WTC11 (cell line): ENCODE measurements around the gene SORCS2. TPM values are rescaled to one million over a fixed set of nuclear protein-coding genes. Genes with fewer than 3 reads are reported as not detected.

Experiments
- ATAC-seq: fragments of 200-7000 bp; cut with Tn5 transposase; 2 replicates; pipeline ENCODE4 v1.10.0; 2021; ENCODE audit warnings: mild to moderate bottlenecking, moderate library complexity
- CTCF ChIA-PET: fragments of 300-600 bp; sonication (Branson Sonifier 250); formaldehyde crosslinking; loops from one replicate; lab custom pipeline; 2021; ENCODE audit warnings: antibody characterized with exemption; lab: Charles Lee
- POLR2A ChIA-PET: fragments of 350-600 bp; sonication (Branson Sonifier 250); formaldehyde crosslinking; loops from one replicate; lab custom pipeline; 2021; ENCODE audit warnings: antibody characterized with exemption; lab: Charles Lee
- DNase-seq: peaks from one replicate; pipeline ENCODE4 v3.0.0; 2021; ENCODE audit warnings: low spot score
- H3K27ac Mint-ChIP-seq: 2 replicates; pipeline ENCODE4 v1.8.0; 2021; ENCODE audit warnings: mixed read lengths
- H3K27me3 Mint-ChIP-seq: 2 replicates; pipeline ENCODE4 v1.8.0; 2021; ENCODE audit warnings: low read depth, mild to moderate bottlenecking, moderate library complexity, mixed read lengths
- H3K36me3 Mint-ChIP-seq: 2 replicates; pipeline ENCODE4 v1.8.0; 2021; ENCODE audit warnings: mixed read lengths
- H3K4me1 Mint-ChIP-seq: 2 replicates; pipeline ENCODE4 v1.8.0; 2022; ENCODE audit warnings: mixed read lengths
- H3K4me3 Mint-ChIP-seq: 2 replicates; pipeline ENCODE4 v1.8.0; 2021; ENCODE audit warnings: mild to moderate bottlenecking, moderate library complexity, mixed read lengths
- H3K9me3 Mint-ChIP-seq: 2 replicates; pipeline ENCODE4 v1.8.0; 2021; ENCODE audit warnings: mixed read lengths
- ESRRA ChIP-seq: sonication (generic); formaldehyde crosslinking; IDR thresholded peaks from 2 replicates; pipeline ENCODE4 v1.8.1; 2022; ENCODE audit warnings: mild to moderate bottlenecking, missing genetic modification reagents, borderline replicate concordance
- OVOL2 ChIP-seq: fragments of 250-450 bp; sonication (Bioruptor Pico); IDR thresholded peaks from 2 replicates; pipeline ENCODE4 v1.9.0; 2021; ENCODE audit warnings: mild to moderate bottlenecking, borderline replicate concordance
- ZBTB21 ChIP-seq: sonication (generic); formaldehyde crosslinking; IDR thresholded peaks from 2 replicates; pipeline ENCODE4 v1.8.1; 2023; ENCODE audit warnings: mild to moderate bottlenecking, missing genetic modification reagents, borderline replicate concordance
- total RNA-seq: library from RNA; stranded (reverse); gene quantifications from 3 replicates; pipeline ENCODE4 v1.2.3, GENCODE V29; 2021
- TF ChIP-seq, protein P1 (sequence below): sonication (generic); formaldehyde crosslinking; IDR thresholded peaks from 2 replicates; pipeline ENCODE4 v1.8.0; 2023; ENCODE audit warnings: mild to moderate bottlenecking, missing genetic modification reagents
- TF ChIP-seq, protein P2 (sequence below): sonication (generic); formaldehyde crosslinking; conservative IDR thresholded peaks from 2 replicates; pipeline ENCODE4 v1.8.1; 2022; ENCODE audit warnings: mild to moderate bottlenecking, missing genetic modification reagents
- TF ChIP-seq, protein P3 (sequence below): sonication (generic); formaldehyde crosslinking; IDR thresholded peaks from 2 replicates; pipeline ENCODE4 v1.8.1; 2022; ENCODE audit warnings: low read depth, missing genetic modification reagents, borderline replicate concordance
- TF ChIP-seq, protein P4 (sequence below): fragments of 250-450 bp; sonication (Bioruptor Pico); IDR thresholded peaks from 2 replicates; pipeline ENCODE4 v1.9.0; 2021; ENCODE audit warnings: mild to moderate bottlenecking, borderline replicate concordance

SORCS2 gene
- total RNA-seq, 1 experiment from 2014 or later = 6.6 TPM

DNA sequence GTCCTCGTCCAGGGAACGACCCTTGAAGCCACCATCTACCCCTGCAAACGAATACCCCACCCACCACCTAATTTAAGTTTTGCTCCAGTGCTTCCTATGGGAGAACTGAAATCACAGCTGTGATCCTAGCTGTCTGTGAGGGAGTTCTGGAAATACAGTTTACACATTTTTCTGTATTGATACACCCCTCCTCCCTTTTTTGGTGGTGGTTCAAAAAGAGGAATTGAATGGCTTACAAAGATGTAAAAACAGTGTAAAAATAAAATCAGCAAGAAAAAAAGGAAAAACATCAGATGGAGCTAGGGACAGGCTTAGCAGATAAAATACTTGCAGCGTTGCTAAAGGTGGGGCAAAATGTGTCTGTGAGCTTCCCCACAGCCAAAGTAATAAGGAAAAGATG, 86.6 kb downstream of the SORCS2 start:
- CTCF ChIA-PET = no interaction called here
- POLR2A ChIA-PET = no interaction called here
- H3K9me3 Mint-ChIP-seq = no peaks in the 10 kb centered on the region
- no peak for ATAC-seq
- H3K4me3 Mint-ChIP-seq = no peak overlapping the region
- TF ChIP-seq OVOL2 (CRISPR knock-in tag) (no peak), ESRRA (CRISPR knock-in tag) (no peak)
- TF ChIP-seq, protein P1, sequence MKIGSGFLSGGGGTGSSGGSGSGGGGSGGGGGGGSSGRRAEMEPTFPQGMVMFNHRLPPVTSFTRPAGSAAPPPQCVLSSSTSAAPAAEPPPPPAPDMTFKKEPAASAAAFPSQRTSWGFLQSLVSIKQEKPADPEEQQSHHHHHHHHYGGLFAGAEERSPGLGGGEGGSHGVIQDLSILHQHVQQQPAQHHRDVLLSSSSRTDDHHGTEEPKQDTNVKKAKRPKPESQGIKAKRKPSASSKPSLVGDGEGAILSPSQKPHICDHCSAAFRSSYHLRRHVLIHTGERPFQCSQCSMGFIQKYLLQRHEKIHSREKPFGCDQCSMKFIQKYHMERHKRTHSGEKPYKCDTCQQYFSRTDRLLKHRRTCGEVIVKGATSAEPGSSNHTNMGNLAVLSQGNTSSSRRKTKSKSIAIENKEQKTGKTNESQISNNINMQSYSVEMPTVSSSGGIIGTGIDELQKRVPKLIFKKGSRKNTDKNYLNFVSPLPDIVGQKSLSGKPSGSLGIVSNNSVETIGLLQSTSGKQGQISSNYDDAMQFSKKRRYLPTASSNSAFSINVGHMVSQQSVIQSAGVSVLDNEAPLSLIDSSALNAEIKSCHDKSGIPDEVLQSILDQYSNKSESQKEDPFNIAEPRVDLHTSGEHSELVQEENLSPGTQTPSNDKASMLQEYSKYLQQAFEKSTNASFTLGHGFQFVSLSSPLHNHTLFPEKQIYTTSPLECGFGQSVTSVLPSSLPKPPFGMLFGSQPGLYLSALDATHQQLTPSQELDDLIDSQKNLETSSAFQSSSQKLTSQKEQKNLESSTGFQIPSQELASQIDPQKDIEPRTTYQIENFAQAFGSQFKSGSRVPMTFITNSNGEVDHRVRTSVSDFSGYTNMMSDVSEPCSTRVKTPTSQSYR (CRISPR knock-in tag) = no peak
- TF ChIP-seq, protein P2, sequence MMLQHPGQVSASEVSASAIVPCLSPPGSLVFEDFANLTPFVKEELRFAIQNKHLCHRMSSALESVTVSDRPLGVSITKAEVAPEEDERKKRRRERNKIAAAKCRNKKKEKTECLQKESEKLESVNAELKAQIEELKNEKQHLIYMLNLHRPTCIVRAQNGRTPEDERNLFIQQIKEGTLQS (CRISPR knock-in tag) = no peak
- TF ChIP-seq, protein P3, sequence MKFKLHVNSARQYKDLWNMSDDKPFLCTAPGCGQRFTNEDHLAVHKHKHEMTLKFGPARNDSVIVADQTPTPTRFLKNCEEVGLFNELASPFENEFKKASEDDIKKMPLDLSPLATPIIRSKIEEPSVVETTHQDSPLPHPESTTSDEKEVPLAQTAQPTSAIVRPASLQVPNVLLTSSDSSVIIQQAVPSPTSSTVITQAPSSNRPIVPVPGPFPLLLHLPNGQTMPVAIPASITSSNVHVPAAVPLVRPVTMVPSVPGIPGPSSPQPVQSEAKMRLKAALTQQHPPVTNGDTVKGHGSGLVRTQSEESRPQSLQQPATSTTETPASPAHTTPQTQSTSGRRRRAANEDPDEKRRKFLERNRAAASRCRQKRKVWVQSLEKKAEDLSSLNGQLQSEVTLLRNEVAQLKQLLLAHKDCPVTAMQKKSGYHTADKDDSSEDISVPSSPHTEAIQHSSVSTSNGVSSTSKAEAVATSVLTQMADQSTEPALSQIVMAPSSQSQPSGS (CRISPR knock-in tag) = no peak
- no peaks in the 10 kb centered on the region for H3K4me1 Mint-ChIP-seq
- H3K27ac Mint-ChIP-seq = no peak overlapping the region
- no peak for DNase-seq
- H3K36me3 Mint-ChIP-seq = no peaks in the 10 kb centered on the region
- H3K27me3 Mint-ChIP-seq = no peaks in the 10 kb centered on the region

DNA sequence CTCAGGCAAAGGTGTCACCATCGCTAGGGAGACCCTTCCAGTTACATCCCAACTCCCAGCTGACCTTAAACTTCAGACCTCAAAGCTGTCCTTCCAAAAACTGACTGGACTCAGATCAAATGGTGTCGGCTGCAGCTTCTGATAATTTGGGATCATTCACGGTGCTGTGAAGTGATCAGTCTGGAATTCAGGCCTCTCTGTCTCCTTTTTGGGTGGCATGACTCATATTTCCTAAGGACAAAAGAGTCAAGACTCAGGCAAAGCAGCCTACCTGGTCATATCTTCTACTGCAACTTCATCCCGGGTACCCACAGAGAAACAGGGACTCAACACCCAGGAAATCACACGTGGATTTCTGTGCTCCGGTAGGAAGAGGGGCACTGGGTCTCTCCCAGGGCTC, 87.6 kb downstream of the SORCS2 start:
- DNase-seq (no peak), ATAC-seq (no peak)
- Mint-ChIP-seq H3K4me1 (no peaks in the 10 kb centered on the region), H3K4me3 (no peak overlapping the region), H3K36me3 (no peaks in the 10 kb centered on the region), H3K27ac (no peak overlapping the region), H3K9me3 (no peaks in the 10 kb centered on the region), H3K27me3 (no peaks in the 10 kb centered on the region)
- TF ChIP-seq ESRRA (CRISPR knock-in tag) = no peak
- TF ChIP-seq, protein P4, sequence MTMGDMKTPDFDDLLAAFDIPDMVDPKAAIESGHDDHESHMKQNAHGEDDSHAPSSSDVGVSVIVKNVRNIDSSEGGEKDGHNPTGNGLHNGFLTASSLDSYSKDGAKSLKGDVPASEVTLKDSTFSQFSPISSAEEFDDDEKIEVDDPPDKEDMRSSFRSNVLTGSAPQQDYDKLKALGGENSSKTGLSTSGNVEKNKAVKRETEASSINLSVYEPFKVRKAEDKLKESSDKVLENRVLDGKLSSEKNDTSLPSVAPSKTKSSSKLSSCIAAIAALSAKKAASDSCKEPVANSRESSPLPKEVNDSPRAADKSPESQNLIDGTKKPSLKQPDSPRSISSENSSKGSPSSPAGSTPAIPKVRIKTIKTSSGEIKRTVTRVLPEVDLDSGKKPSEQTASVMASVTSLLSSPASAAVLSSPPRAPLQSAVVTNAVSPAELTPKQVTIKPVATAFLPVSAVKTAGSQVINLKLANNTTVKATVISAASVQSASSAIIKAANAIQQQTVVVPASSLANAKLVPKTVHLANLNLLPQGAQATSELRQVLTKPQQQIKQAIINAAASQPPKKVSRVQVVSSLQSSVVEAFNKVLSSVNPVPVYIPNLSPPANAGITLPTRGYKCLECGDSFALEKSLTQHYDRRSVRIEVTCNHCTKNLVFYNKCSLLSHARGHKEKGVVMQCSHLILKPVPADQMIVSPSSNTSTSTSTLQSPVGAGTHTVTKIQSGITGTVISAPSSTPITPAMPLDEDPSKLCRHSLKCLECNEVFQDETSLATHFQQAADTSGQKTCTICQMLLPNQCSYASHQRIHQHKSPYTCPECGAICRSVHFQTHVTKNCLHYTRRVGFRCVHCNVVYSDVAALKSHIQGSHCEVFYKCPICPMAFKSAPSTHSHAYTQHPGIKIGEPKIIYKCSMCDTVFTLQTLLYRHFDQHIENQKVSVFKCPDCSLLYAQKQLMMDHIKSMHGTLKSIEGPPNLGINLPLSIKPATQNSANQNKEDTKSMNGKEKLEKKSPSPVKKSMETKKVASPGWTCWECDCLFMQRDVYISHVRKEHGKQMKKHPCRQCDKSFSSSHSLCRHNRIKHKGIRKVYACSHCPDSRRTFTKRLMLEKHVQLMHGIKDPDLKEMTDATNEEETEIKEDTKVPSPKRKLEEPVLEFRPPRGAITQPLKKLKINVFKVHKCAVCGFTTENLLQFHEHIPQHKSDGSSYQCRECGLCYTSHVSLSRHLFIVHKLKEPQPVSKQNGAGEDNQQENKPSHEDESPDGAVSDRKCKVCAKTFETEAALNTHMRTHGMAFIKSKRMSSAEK (CRISPR knock-in tag) = no peak
- CTCF ChIA-PET = no interaction called here
- POLR2A ChIA-PET = no interaction called here

DNA sequence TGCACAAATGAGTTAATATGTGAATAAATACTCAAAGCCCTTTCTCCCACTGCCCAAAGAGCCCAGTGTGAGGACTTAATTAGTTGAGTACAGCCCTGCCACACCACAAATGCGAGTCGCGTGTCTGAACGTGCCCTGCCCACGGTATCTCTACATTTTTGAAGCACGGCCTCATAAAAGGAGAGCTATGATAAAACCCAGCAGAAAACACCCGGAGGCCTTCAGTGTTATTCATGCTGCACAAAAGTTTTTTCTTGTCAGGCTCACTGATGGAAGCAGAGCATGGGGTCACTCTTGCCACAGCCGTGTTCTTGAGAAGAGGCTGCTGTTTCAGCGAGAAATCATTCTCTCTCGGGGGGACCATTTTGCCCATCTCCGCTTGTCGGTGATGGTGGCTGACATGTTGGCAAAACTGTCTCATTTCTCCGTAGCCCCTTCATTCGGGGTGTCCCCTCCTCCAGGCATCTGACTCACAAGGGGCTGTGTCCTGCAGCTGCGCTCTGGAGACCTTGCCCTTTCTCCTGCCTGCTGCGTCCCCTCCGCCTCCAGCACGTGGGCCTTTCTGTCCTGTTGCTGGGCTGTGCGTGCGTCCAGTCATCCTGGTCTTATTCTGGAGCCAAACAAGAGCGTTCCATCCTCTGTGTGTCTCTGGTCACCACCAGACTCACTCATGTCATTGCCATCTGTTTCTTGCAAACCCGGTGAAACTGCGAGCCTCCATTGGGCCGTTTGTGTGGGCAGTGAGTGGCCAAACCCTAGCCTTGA, 88.8 kb downstream of the SORCS2 start:
- Mint-ChIP-seq H3K36me3 (no peaks in the 10 kb centered on the region), H3K4me1 (no peaks in the 10 kb centered on the region), H3K9me3 (no peaks in the 10 kb centered on the region), H3K27me3 (no peaks in the 10 kb centered on the region), H3K4me3 (no peak overlapping the region), H3K27ac (no peak overlapping the region; the same call in 1 of the 2 replicates)
- CTCF ChIA-PET = no interaction called here
- ATAC-seq (no peak), DNase-seq (no peak)
- POLR2A ChIA-PET = no interaction called here
- TF ChIP-seq ZBTB21 = no peak
